Measurements from ENCODE around the gene ITGA1. TPM values are rescaled to one million over a fixed set of nuclear protein-coding genes. Genes with fewer than 3 reads are reported as not detected.

The ITGA1 gene
- total and polyA plus RNA-seq, 2 of the 8 experiments (the other 6 are each of a cell fraction or from before 2014, with no cell fraction given) = 2.3 to 9.0 TPM

GRCh38 chr5:52906845-52907244, 119.1 kb downstream of the ITGA1 start (continued):
- TF ChIP-seq TBP (IDR thresholded peaks at IDR 0.05; ENCODE audit: low read depth, low read length) = no peak
- TF ChIP-seq FOSL1 (IDR thresholded peaks at IDR 0.05; ENCODE audit: insufficient read depth, low read depth, low read length) = no peak
- TF ChIP-seq BRCA1 (IDR thresholded peaks at IDR 0.05; ENCODE audit: low read depth, low read length) = no peak
